Ovary (tissue), 3 donors: ENCODE data around the gene TCERG1L.

Experiments
- CTCF ChIP-seq, 3 donors: fragments of 450-650 bp in 2 of 3; fragments of 200-600 bp in 1 of 3; IDR thresholded peaks; one replicate each; pipeline versions ENCODE4 v1.5.1 to v1.8.0; 2016 to 2022; ENCODE audit warnings: antibody characterized with exemption in 3 of 3, mild to moderate bottlenecking in 1 of 3
- EP300 ChIP-seq: sonication (generic); formaldehyde crosslinking; IDR thresholded peaks from one replicate; pipeline ENCODE4 v1.6.1; 2017; ENCODE audit warnings: antibody characterized with exemption
- donor health status: DM: no; HTN: no; CAD: no.

DNA sequence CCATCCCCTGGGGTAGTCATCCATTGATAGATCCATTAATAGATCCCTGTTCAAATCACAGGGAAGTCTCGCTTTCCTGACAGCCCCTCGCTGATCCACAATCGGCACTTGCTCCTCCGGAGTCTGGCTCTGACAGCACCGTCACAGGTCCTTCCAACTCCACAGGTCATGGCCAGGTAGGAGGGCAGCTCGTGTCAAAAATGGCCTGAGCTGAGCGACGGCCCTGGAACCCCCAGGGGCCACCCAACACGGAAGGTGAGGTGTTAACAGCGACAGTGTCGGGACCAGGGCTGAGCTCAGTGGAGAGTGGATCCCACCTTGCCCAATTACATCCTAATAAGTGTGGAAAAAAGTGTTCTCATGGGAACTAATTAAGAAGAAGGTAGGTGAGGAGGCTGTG, 219.8 kb downstream of the TCERG1L start:
- no peak for TF ChIP-seq EP300
- TF ChIP-seq CTCF (IDR thresholded peaks at IDR 0.05): no peak
